ENCODE data around the gene TBC1D22A. TPM values are rescaled to one million over a fixed set of nuclear protein-coding genes. Genes with fewer than 3 reads are reported as not detected.

The TBC1D22A gene
- polyA plus RNA-seq, 2 donors: 15.1 to 17.4 TPM

DNA sequence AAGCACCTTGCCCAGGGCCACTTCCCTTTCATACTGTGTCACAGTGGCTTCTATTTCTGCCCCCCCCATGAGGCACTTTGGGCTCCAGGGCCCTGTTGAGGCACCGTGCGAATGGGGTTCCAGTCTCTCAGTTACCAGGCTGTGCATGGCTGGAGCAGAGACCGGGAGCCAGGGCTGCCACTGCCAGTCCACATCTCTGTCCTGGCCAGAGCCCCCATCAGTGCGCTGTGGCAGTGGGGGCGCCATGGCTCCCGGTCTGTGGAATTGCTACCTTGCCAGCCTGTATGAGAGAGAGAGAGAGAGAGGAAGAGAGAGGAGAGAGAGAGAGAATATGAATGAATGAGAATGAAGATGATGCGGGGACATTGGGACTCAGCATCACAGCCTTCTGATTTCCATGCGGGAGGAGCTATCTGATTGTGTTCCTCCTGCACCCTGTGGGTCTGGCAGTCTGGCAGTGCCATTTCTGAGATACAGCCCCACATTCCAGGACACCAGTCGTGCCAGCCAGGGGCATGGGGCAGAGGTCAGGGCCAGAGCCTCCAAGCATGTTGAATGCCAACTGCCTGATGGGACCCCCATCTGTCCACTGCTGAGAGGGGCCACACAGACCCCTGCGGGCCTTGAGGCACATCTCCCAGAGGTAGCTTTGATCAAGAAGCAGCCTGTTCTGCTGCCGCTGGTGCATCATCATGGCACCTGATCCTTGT, 279.8 kb downstream of the TBC1D22A start:
- Histone ChIP-seq H3K4me3 (ENCODE audit: low read depth in 1 of 2, low read length in 2 of 2) (no peak overlapping the region), H3K36me3 (ENCODE audit: control insufficient read depth in 2 of 2, insufficient read depth in 2 of 2, low read length in 1 of 2) (peaks cover 0 to 5% of the 10 kb centered on the region in 2 donors), H3K9me3 (ENCODE audit: control insufficient read depth in 2 of 2, insufficient read depth in 1 of 2, low read depth in 1 of 2, low read length in 1 of 2) (no peaks in the 10 kb centered on the region), H3K4me1 (ENCODE audit: control insufficient read depth in 2 of 2, insufficient read depth in 2 of 2, low read length in 1 of 2) (peaks cover 6 to 45% of the 10 kb centered on the region in 2 donors), H3K27ac (ENCODE audit: low read depth in 2 of 2, low read length in 1 of 2) (peak overlapping the region; percentile 85 to 96), H3K27me3 (ENCODE audit: control insufficient read depth in 1 of 2, insufficient read depth in 2 of 2, low read length in 2 of 2) (no peaks in the 10 kb centered on the region)
- WGBS, 2 donors: 89 to 97% methylated on average over 11 of the region's 11 CpGs

DNA sequence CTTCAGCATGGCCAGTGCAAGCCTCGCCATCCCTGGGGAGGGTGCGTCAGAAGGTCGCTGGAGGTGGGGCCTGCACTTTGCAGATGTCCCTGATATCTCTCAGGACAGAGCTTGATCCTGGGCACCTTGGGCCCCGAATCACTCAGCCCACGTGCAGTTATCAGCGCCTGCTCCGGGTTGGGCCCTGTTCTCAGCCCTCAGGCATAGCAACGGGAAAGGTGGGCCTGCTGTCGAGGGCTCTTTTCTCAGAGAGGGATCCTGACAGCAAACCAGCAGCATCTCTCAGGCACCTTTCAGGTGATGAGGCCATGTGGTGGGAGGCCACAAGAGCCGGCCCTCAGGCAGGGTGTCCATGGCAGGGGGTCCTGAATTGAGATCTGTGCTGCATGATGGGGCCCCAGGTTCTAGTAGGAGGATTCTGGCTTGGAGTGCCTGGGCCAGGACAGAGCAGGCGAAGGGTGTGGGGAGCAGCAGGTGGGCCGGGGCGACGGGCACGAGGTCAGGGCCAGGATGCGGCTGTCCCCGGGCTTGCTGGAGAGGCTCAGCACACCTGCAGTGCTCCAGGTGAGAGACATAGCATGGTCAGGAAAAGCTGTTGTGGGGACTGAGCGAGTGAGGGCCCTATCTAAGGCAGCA, 280.5 kb downstream of the TBC1D22A start:
- WGBS, 2 donors: 91 to 96% methylated on average over 18 of the region's 18 CpGs
- Histone ChIP-seq H3K4me3 (ENCODE audit: low read depth in 1 of 2, low read length in 2 of 2) (no peak overlapping the region), H3K4me1 (ENCODE audit: control insufficient read depth in 2 of 2, insufficient read depth in 2 of 2, low read length in 1 of 2) (peaks cover 6 to 48% of the 10 kb centered on the region in 2 donors), H3K9me3 (ENCODE audit: control insufficient read depth in 2 of 2, insufficient read depth in 1 of 2, low read depth in 1 of 2, low read length in 1 of 2) (no peaks in the 10 kb centered on the region), H3K27ac (ENCODE audit: low read depth in 2 of 2, low read length in 1 of 2) (no peak overlapping the region), H3K36me3 (ENCODE audit: control insufficient read depth in 2 of 2, insufficient read depth in 2 of 2, low read length in 1 of 2) (peaks cover 0 to 5% of the 10 kb centered on the region in 2 donors), H3K27me3 (ENCODE audit: control insufficient read depth in 1 of 2, insufficient read depth in 2 of 2, low read length in 2 of 2) (no peaks in the 10 kb centered on the region)

DNA sequence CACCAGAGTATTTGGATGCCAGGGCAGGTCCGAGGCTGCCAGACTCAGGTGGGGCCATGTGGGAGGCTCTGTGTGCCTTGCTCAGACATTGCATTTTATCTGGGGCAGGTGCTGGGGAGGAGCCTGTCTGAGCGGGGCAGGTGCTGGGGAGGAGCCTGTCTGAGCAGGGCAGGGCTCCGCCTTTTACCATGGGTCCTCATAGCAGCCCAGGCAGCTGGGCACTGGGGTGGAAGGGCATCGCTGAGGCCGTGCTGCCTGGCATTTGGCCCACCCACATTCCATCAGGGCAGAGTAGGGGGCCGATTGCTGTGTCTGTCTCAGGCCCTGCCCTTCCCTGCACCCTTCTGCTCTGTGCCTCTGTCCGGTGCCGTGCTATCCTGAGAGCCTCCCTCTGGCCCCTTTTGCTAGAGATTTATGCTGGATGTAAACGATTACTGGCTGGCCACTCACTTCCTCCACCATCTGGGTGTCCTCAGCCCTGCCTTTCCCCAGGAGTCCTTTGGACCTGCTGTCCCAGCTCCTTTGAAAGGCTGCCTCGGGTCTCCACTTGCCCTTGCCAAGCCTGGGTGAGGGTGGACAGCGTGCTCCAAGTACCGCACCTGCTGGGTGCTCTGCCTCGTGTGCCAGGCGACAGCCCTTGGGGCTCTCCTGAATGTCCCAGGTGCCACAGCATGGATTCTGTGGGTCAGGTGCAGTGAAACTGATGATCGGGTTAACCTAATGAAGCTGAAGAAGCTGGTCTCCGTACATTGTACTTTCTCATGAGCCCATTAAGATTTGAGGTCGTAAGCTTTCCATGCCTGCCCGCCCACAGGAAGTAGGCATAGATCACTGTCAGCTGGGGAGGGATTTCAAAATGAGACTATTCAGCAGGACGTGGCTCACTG, 281.6 kb downstream of the TBC1D22A start:
- peaks cover 6 to 48% of the 10 kb centered on the region in 2 donors for H3K4me1 ChIP-seq (ENCODE audit: control insufficient read depth in 2 of 2, insufficient read depth in 2 of 2, low read length in 1 of 2)
- H3K36me3 ChIP-seq (ENCODE audit: control insufficient read depth in 2 of 2, insufficient read depth in 2 of 2, low read length in 1 of 2): no peaks in the 10 kb centered on the region
- H3K9me3 ChIP-seq (ENCODE audit: control insufficient read depth in 2 of 2, insufficient read depth in 1 of 2, low read depth in 1 of 2, low read length in 1 of 2): no peaks in the 10 kb centered on the region
- WGBS, 2 donors: 44 to 64% methylated on average over 19 of the region's 19 CpGs
- H3K4me3 ChIP-seq (ENCODE audit: low read depth in 1 of 2, low read length in 2 of 2): no peak overlapping the region
- no peaks in the 10 kb centered on the region for H3K27me3 ChIP-seq (ENCODE audit: control insufficient read depth in 1 of 2, insufficient read depth in 2 of 2, low read length in 2 of 2)
- peak overlapping the region; percentile 65 to 86 for H3K27ac ChIP-seq (ENCODE audit: low read depth in 2 of 2, low read length in 1 of 2)

DNA sequence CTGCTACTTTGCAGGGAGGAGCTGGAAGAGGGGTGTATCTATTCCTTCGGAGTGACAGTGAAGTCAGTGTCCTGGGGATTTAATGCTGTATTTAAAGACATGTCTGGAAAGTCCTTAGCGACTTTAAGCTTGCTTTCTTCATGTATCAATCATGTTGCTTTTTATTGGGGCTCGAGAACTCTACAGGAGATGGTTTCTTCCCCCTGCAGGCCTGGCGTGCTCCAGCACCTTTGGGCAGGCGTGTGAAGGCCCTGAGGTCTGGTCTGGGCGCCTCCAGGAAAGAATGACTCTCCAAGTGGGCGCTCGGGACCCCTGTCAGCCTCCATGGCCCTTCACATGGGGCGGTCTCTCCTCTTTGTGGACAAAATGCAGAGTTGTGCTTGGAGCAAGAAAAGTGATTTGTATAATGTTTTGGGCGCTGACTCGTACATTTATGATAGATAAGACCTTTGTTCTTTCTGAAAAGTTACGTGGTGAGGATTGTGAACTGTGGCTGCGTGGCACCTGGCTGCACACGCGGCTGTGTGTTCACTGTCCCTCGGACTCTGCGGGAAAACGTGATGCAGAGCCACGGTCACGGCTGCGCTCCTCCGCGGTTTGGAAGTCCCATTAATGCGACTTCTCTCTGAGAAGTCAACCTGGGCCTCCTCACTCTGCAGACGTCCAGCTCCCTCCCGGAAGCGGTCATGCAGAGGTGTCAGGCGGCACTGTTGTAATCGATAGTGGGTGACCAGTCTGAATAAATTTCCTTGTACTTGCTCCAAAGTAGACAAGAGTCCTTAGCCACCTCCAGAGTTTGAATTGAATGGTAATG, 282.5 kb downstream of the TBC1D22A start:
- H3K9me3 ChIP-seq (ENCODE audit: control insufficient read depth in 2 of 2, insufficient read depth in 1 of 2, low read depth in 1 of 2, low read length in 1 of 2): no peaks in the 10 kb centered on the region
- no peaks in the 10 kb centered on the region for H3K36me3 ChIP-seq (ENCODE audit: control insufficient read depth in 2 of 2, insufficient read depth in 2 of 2, low read length in 1 of 2)
- H3K27ac ChIP-seq (ENCODE audit: low read depth in 2 of 2, low read length in 1 of 2): peak overlapping the region in 1 of 2 donors; percentile 86
- H3K4me1 ChIP-seq (ENCODE audit: control insufficient read depth in 2 of 2, insufficient read depth in 2 of 2, low read length in 1 of 2): peaks cover 6 to 48% of the 10 kb centered on the region in 2 donors
- WGBS, 2 donors: 82 to 85% methylated on average over 29 of the region's 29 CpGs
- no peaks in the 10 kb centered on the region for H3K27me3 ChIP-seq (ENCODE audit: control insufficient read depth in 1 of 2, insufficient read depth in 2 of 2, low read length in 2 of 2)
- H3K4me3 ChIP-seq (ENCODE audit: low read depth in 1 of 2, low read length in 2 of 2): no peak overlapping the region

DNA sequence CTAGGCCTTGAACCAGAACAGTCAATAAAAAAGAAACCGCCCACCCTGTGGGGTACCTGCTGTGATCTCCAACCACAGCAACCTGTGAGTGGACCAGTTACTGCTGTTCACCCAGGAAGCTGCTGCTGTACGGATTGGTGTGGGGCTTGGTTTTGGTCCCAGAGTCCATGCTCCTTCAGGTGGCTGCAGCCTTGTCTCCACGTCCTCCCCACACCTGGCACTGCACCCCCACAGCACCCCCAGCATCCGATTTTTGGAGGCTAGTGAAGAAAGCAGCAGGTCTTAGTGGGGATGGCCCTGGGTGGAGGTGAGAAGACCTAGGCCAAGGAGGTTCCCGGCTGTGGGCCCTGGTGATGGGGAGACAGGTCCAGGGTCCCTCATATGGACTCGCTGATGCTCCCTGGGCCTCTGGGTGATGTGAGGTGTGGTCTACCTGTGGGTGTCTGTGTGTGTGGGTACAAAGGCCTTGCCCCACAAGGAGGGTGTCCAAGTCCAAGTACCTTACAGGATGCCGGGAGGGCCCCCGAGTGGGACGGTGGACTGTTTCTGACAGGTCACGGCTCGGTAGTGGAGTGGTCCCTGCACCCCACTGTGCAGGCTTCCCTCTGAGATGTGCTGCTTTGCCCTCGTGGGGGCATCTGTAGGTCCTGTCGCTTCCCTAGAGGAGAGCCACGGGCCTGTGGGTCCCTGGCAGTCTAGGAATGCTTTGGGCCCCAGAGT, 283.4 kb downstream of the TBC1D22A start:
- no peaks in the 10 kb centered on the region for H3K9me3 ChIP-seq (ENCODE audit: control insufficient read depth in 2 of 2, insufficient read depth in 1 of 2, low read depth in 1 of 2, low read length in 1 of 2)
- H3K27me3 ChIP-seq (ENCODE audit: control insufficient read depth in 1 of 2, insufficient read depth in 2 of 2, low read length in 2 of 2): no peaks in the 10 kb centered on the region
- 95 to 96% methylated on average over 14 of the region's 14 CpGs for WGBS, 2 donors
- H3K4me1 ChIP-seq (ENCODE audit: control insufficient read depth in 2 of 2, insufficient read depth in 2 of 2, low read length in 1 of 2): peaks cover 4 to 43% of the 10 kb centered on the region in 2 donors
- H3K36me3 ChIP-seq (ENCODE audit: control insufficient read depth in 2 of 2, insufficient read depth in 2 of 2, low read length in 1 of 2): no peaks in the 10 kb centered on the region
- H3K4me3 ChIP-seq (ENCODE audit: low read depth in 1 of 2, low read length in 2 of 2): no peak overlapping the region
- H3K27ac ChIP-seq (ENCODE audit: low read depth in 2 of 2, low read length in 1 of 2): peak overlapping the region in 1 of 2 donors; percentile 71

DNA sequence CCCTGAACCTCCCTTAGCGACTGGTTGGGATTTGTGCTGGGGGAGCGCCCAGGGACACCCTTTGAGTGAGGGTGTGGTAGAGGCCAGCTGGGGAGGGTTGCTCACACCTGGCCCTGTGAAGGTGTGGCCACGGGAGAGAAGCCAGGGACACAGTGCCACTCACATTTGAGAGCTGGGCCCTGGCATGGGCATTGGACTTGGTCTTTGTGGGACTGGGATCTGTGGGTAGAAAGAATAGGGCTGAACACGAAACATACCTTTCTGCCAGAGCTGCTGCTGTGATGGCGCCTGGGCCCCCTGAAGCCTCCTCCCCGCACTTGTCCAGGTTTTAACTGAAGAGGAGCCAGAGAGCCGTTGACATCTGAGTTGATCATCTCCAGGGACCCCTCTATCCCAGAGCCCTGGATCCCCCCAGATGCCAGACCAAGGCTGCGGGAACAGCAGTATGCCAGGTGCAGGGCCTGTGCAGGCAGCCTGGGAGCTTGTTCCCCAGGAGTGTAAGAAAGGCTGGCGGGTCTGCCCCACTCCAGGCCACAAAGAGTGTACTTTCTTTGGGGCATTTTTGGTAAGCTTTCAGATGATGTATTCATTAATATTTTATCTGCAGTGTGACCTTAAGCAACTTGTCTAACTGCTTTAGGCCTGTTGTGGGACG, 284.1 kb downstream of the TBC1D22A start:
- WGBS, 2 donors: 64 to 74% methylated on average over 10 of the region's 10 CpGs
- H3K4me1 ChIP-seq (ENCODE audit: control insufficient read depth in 2 of 2, insufficient read depth in 2 of 2, low read length in 1 of 2): peaks cover 3 to 39% of the 10 kb centered on the region in 2 donors

DNA sequence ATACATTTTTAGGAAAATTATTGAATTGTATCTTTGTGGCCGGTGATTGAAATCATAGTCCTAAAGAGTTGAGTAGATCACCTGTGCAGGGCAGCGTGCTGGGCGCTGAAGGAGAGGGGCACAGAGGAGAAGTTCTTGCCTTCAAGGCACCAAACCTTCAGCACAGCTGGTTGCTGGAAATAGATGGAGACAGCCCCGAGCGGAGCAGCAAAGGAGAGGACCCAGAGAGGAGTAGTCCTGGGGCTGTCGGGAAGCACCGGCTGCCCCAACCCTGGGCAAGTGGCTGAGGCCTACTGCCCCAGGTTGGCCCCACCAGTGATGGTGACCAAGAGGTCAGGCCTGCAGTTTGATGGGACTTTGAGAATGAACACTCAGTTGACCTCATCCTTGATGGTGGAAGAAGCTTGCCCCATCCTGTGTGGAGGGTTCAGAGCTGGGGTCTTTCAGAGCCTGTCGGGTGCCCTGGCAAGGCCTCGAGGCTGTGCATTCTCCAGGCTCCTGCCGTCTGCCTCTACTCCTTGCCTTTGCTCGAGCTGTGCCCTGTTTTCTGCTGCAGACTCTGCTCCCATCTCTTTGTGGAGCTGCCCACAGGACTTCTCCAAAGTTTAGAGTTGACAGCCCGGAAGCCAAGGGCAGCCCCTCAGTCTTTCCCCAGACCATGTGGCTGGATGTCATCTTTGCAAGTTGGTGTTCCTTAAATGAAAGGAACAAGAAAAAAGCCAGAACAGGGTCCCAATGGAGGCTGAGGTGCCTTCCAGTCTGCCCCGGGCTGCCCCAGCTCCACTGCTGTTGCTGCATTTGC, 285.1 kb downstream of the TBC1D22A start:
- Histone ChIP-seq H3K4me1 (ENCODE audit: control insufficient read depth in 2 of 2, insufficient read depth in 2 of 2, low read length in 1 of 2) (peaks cover 0 to 31% of the 10 kb centered on the region in 2 donors), H3K4me3 (ENCODE audit: low read depth in 1 of 2, low read length in 2 of 2) (no peak overlapping the region), H3K9me3 (ENCODE audit: control insufficient read depth in 2 of 2, insufficient read depth in 1 of 2, low read depth in 1 of 2, low read length in 1 of 2) (no peaks in the 10 kb centered on the region), H3K27me3 (ENCODE audit: control insufficient read depth in 1 of 2, insufficient read depth in 2 of 2, low read length in 2 of 2) (no peaks in the 10 kb centered on the region), H3K36me3 (ENCODE audit: control insufficient read depth in 2 of 2, insufficient read depth in 2 of 2, low read length in 1 of 2) (no peaks in the 10 kb centered on the region), H3K27ac (ENCODE audit: low read depth in 2 of 2, low read length in 1 of 2) (peak overlapping the region; percentile 59 to 82)
- 95 to 96% methylated on average over 13 of the region's 13 CpGs for WGBS, 2 donors

More for the DNA sequence above, 284.1 kb downstream of the TBC1D22A start:
- Histone ChIP-seq H3K4me3 (ENCODE audit: low read depth in 1 of 2, low read length in 2 of 2) (no peak overlapping the region), H3K27ac (ENCODE audit: low read depth in 2 of 2, low read length in 1 of 2) (peak overlapping the region; percentile 60 to 71), H3K9me3 (ENCODE audit: control insufficient read depth in 2 of 2, insufficient read depth in 1 of 2, low read depth in 1 of 2, low read length in 1 of 2) (no peaks in the 10 kb centered on the region), H3K36me3 (ENCODE audit: control insufficient read depth in 2 of 2, insufficient read depth in 2 of 2, low read length in 1 of 2) (no peaks in the 10 kb centered on the region), H3K27me3 (ENCODE audit: control insufficient read depth in 1 of 2, insufficient read depth in 2 of 2, low read length in 2 of 2) (no peaks in the 10 kb centered on the region)
